ENCODE data around the gene RTEL1.

The RTEL1 gene

GRCh38 chr20:63685269-63686026 is 27.3 kb downstream of the RTEL1 start:
- ATAC-seq: no peak
- TF ChIP-seq, protein P1, sequence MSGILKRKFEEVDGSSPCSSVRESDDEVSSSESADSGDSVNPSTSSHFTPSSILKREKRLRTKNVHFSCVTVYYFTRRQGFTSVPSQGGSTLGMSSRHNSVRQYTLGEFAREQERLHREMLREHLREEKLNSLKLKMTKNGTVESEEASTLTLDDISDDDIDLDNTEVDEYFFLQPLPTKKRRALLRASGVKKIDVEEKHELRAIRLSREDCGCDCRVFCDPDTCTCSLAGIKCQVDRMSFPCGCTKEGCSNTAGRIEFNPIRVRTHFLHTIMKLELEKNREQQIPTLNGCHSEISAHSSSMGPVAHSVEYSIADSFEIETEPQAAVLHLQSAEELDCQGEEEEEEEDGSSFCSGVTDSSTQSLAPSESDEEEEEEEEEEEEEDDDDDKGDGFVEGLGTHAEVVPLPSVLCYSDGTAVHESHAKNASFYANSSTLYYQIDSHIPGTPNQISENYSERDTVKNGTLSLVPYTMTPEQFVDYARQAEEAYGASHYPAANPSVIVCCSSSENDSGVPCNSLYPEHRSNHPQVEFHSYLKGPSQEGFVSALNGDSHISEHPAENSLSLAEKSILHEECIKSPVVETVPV (CRISPR knock-in tag; IDR thresholded peaks at IDR 0.05): no peak
- no peak for TF ChIP-seq GLIS3 (CRISPR knock-in tag; IDR thresholded peaks at IDR 0.05)
- no peak for TF ChIP-seq ARNTL (CRISPR knock-in tag; IDR thresholded peaks at IDR 0.05; ENCODE audit: borderline replicate concordance, low read depth)
- no peak for TF ChIP-seq ZNF565 (CRISPR knock-in tag; conservative IDR thresholded peaks at IDR 0.05; ENCODE audit: low read depth)
- TF ChIP-seq PPARA (CRISPR knock-in tag; IDR thresholded peaks at IDR 0.05; ENCODE audit: borderline replicate concordance): no peak
- TF ChIP-seq OSR1 (CRISPR knock-in tag; IDR thresholded peaks at IDR 0.05): no peak
- no peak for TF ChIP-seq TCF4 (CRISPR knock-in tag; IDR thresholded peaks at IDR 0.05; ENCODE audit: borderline replicate concordance)
- TF ChIP-seq ZC3H10 (CRISPR knock-in tag; IDR thresholded peaks at IDR 0.05): no peak
- no peak for TF ChIP-seq CSDC2 (CRISPR knock-in tag; IDR thresholded peaks at IDR 0.05)
- no peak for TF ChIP-seq ISL1 (CRISPR knock-in tag; IDR thresholded peaks at IDR 0.05)
- TF ChIP-seq SNAI2 (CRISPR knock-in tag; IDR thresholded peaks at IDR 0.05): no peak
- TF ChIP-seq RARB (CRISPR knock-in tag; IDR thresholded peaks at IDR 0.05): no peak
- no peak for TF ChIP-seq ZNF8 (CRISPR knock-in tag; IDR thresholded peaks at IDR 0.05)
- TF ChIP-seq, protein P2, sequence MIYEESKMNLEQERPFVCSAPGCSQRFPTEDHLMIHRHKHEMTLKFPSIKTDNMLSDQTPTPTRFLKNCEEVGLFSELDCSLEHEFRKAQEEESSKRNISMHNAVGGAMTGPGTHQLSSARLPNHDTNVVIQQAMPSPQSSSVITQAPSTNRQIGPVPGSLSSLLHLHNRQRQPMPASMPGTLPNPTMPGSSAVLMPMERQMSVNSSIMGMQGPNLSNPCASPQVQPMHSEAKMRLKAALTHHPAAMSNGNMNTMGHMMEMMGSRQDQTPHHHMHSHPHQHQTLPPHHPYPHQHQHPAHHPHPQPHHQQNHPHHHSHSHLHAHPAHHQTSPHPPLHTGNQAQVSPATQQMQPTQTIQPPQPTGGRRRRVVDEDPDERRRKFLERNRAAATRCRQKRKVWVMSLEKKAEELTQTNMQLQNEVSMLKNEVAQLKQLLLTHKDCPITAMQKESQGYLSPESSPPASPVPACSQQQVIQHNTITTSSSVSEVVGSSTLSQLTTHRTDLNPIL (CRISPR knock-in tag; IDR thresholded peaks at IDR 0.05; ENCODE audit: low read depth): no peak
- TF ChIP-seq, protein P3, sequence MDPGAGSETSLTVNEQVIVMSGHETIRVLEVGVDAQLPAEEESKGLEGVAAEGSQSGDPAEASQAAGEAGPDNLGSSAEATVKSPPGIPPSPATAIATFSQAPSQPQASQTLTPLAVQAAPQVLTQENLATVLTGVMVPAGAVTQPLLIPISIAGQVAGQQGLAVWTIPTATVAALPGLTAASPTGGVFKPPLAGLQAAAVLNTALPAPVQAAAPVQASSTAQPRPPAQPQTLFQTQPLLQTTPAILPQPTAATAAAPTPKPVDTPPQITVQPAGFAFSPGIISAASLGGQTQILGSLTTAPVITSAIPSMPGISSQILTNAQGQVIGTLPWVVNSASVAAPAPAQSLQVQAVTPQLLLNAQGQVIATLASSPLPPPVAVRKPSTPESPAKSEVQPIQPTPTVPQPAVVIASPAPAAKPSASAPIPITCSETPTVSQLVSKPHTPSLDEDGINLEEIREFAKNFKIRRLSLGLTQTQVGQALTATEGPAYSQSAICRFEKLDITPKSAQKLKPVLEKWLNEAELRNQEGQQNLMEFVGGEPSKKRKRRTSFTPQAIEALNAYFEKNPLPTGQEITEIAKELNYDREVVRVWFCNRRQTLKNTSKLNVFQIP (CRISPR knock-in tag; IDR thresholded peaks at IDR 0.05; ENCODE audit: borderline replicate concordance, low read depth): no peak

DNA sequence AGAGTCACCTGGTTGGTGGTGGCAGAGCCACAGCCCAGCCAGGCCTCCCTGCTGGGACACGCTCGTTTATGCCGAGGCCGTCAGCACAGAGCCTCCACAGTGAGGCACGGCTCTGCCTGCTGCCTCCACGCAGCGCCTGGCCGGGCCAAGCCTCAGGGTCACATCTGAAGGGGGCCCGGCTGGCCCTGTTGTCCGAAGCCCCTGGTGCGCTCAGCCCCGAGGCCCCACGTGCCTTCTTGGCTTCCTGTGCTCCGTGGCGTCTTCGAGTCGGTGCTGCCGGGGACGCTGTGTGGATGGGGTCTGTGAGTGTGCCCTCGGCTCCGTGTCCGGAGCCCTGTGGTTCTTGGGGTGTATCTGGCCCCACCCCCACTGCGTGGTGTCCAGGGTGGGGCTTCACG is 28.0 kb downstream of the RTEL1 start:
- no peak for ATAC-seq
- TF ChIP-seq, protein P3 (CRISPR knock-in tag; IDR thresholded peaks at IDR 0.05; ENCODE audit: borderline replicate concordance, low read depth): no peak

DNA sequence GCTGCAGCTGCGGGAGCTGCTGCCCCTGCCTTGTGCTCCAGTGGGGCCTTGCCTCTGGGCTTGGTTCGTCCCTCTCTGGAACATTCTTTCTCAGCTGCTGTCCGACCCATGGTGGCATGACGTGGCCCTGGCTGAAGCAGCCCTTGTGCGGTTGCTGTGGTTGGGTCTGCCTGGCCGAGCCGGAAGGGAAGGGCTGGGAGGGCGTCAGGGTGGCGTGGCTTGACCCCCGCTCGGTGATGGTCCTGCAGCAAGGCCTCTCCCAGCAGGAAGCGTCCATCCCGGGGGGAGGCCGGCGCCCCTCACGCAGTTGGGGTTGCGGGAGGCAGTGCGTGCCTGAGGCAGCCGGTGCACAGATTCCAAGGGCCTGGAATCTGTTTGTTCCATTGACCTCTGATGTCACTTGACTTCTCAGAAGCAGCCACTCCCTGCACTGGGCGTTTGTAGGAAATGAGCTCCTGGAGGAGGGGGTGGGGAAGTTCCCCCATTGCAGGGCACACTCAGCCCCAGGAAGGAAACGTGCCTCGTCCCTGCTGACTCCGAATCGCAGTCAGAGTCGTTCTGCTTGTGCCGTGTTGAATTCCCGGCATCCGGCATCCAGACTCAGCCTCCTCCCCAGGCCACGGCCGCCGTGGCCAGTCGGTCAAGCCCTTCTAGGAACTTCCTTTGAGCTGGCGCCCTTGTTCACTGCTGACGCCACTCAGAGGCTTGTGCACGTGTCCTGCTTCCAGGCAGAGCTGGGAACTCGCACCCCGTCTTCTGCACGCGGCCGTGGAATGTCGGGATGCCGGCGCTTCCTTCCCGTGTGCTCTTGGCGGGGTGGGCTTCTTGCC is 28.6 kb downstream of the RTEL1 start:
- TF ChIP-seq TCF4 (CRISPR knock-in tag; IDR thresholded peaks at IDR 0.05; ENCODE audit: borderline replicate concordance): no peak
- no peak for TF ChIP-seq ZNF8 (CRISPR knock-in tag; IDR thresholded peaks at IDR 0.05)
- ATAC-seq: no peak

DNA sequence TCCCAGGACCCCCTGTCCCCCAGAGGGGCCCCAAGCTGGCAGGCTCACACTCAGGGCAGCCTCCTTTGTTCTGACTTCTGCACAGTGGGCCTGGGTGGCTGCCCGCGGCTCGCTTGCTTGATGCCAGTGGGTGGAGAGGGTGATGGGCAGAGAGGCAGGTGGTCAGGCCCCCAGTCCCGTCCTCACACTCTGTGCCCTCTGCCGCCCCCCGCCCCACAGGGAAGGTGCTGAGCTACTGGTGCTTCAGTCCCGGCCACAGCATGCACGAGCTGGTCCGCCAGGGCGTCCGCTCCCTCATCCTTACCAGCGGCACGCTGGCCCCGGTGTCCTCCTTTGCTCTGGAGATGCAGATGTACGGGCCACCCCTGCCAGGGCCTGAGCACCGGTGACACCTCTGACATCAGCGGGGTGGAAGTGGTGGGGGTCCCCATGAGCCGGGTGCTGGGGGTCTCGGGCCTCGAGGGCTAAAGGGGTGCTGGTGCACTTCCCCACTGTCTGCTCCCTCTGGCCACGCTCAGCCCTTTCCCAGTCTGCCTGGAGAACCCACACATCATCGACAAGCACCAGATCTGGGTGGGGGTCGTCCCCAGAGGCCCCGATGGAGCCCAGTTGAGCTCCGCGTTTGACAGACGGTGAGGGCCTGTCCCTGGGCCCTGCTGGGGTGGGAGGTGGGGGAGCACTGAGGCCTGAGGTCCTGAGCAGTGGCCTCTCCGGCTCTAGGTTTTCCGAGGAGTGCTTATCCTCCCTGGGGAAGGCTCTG is 29.5 kb downstream of the RTEL1 start:
- no peak for ATAC-seq
- no peak for TF ChIP-seq ZC3H10 (CRISPR knock-in tag; IDR thresholded peaks at IDR 0.05)
- no peak for TF ChIP-seq ZFP30 (CRISPR knock-in tag; IDR thresholded peaks at IDR 0.05)
- no peak for TF ChIP-seq SNAI2 (CRISPR knock-in tag; IDR thresholded peaks at IDR 0.05)
- no peak for TF ChIP-seq PPARA (CRISPR knock-in tag; IDR thresholded peaks at IDR 0.05; ENCODE audit: borderline replicate concordance)
- no peak for TF ChIP-seq TCF4 (CRISPR knock-in tag; IDR thresholded peaks at IDR 0.05; ENCODE audit: borderline replicate concordance)
- no peak for TF ChIP-seq CSDC2 (CRISPR knock-in tag; IDR thresholded peaks at IDR 0.05)

Measured in SK-N-SH treated with all-trans-retinoic acid at 6 μM for 48 hours (cell line).